HUDEP-2 (cell line): ENCODE data around the gene LRRC73.
"Not testable (repeated sequence)": the region's sequence is repeated elsewhere in the genome, so short reads cannot be mapped to it uniquely, and the experiment has no call there.

Experiments used
- DNase-seq, 76 experiments: peaks; one replicate each; lab custom pipeline; 2025; ENCODE audit not compliant: unreplicated experiment in 76 of 76; lab: John Stamatoyannopoulos, UW

LRRC73 gene, protein sequence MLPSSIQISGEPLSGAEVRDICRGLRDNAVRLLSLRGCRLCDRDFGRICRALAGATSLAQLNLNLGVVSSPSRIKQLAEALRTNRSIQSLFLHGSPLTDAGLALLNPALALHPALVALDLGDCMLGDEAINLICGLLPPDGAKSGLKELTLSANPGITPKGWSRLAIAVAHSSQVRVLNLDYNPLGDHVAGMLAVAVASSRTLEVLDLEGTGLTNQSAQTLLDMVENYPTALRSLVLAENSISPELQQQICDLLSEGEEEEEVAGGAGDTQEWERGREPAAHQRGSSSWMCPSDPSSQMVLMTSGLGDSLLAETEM

GRCh38 chr6:43509984-43510826 lies at the start of gene LRRC73:
Gene LRRC73 (minus strand): TSS chr6:43510346. CDS start chr6:43509785, 561 bp downstream.
- peak in 72 of 76 experiments; percentile 19 to 95 (median 74) for DNase-seq

DNA sequence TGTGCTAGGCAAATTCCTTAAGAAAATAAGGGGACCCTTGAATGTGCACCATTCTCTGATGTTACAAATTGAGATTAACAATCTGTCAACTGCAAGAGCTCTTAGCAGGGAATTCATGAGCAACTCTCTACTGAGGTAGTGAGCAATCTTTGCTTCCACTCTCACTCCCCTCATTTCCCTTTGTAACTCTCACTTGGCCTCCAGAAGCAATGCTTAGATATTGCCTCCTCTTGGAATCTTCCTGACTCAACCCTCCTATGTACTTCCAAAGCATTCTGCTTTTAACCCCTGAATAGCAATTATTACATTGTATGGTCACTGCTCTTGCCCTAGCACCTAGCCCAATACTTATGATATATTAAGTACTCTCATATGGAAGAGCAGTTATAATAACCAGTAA lies 49.2 kb upstream of the LRRC73 start:
- no peak for DNase-seq

- DNase-seq: not testable (repeated sequence)
Measured at GRCh38 chr6:43557620-43558019, 47.5 kb upstream of the LRRC73 start.

DNA sequence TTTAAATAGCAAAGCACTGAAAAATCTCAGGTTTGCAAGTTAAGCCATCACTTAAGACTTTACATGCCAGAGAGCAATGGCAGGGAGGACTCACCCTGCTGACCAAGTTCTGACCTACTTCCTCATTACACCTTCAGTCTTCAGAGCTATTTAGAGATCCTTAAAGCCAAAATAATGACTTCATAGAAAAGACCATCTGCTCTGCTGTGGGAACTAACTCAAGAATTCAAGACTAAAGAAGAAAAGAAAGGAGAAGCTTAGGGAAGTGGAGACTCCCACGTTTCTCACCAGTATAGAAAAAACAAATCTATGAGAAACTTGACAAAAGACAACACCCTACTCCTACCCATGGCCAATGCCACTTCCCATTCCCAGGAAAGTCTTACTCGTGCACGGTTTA lies 37.1 kb upstream of the LRRC73 start:
- DNase-seq: no peak

DNA sequence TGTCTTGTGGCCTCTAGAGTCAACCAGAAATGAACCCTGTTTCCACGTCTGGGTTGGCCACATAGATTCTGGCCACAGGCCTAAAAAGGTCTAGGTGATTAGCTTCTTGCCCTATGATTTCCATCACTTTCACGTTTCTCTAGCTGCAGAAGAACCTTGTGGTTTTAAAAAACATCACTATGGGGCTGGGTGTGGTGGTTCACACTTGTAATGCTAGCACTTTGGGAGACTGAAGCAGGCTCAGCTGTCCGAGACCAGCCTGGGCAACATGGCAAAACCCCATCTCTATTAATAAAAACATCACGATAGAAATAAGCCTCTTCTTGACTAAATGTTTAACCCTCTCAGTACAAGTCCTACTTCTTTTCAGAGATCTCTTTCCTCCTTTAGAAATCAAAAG lies 34.3 kb upstream of the LRRC73 start:
- DNase-seq: no peak

DNA sequence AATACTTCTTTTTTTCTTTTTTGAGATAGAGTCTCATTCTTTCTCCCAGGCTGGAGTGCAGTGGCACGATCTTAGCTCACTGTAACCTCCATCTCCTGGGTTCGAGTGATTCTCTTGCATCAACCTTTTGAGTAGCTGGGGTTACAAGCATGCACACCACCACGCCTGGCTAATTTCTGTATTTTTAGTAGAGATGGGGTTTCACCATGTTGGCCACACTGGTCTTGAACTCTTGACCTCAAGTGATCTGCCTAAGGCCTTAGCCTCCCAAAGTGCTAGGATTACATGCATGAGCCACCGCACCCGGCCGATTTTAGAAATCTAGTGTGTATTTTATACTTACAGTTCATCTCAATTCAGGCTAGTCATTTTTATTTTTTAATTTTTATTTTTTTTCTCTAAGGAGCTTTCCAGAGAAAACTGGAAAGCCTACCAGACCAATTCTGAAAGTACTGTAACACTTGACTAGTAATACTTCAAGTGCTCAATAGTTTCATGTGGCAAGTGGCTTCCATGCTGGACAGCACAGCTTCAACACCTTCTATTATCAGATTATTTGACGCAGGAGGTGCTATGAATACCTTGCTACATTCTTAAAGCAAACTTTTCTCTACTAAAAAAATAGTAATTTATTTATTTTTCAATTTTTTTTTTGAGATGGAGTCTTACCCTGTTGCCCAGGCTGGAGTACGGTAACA lies 31.8 kb upstream of the LRRC73 start:
- no peak for DNase-seq

- no peak for DNase-seq
Measured at GRCh38 chr6:43540507-43540906, 30.4 kb upstream of the LRRC73 start.

DNA sequence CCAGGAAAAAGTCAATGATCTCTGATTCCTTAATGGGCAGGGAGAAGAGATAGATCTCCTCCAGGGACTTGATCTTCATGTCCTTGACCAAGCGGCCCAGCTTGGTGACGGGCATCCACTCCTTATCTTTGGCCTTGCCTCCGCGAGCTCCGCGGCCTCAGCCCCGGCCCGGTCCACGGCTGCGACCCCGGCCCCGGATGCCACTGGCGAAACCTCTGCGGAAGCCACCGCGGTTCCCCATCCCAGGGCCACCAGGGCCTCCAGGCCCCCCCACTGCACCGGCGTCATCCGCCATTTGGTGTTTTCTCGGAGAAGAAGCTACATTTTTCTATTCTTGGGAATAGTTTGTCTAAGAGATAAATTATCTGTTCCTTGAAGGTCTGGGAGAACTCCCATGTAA lies 29.3 kb upstream of the LRRC73 start:
- not testable (repeated sequence) for DNase-seq

DNA sequence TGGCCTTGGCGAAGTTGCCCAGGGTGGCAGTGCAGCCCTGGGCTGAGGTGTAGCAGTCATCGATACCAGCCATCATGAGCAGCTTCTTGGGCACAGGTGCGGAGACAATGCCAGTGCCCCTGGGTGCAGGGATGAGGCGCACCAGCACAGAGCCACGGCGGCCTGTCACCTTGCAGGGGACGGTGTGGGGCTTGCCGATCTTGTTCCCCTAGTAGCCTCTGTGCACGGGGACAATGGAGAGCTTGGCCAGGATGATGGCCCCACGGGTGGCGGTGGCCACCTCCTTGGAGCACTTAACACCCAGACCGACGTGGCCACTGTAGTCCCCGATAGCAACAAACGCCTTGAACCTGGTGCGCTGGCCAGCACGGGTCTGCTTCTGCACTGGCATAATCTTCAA lies 28.8 kb upstream of the LRRC73 start:
- not testable (repeated sequence) for DNase-seq

DNA sequence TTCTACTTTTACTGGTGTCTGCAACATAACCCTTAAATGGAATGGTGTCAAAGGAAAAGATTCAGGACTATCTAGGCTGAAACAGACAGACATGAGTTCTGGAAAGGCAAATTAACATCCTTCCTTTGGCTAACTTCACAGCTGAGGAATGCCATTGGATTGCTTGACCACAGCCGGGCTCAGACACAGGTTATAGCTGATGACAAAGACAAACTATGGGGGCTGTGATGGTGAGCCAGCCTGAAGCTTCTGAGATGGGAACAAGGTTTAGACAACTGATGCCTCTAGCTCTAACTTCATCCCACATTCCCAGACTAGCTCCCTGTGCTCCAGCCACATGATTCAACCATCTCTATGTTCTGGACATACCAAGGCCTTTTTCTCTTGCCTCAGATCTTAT lies 22.1 kb upstream of the LRRC73 start:
- no peak for DNase-seq

GRCh38 chr6:43524483-43524961 lies 14.4 kb upstream of the LRRC73 start:
- peak in 4 of 76 experiments; percentile 13 to 23 (median 21) for DNase-seq

DNA sequence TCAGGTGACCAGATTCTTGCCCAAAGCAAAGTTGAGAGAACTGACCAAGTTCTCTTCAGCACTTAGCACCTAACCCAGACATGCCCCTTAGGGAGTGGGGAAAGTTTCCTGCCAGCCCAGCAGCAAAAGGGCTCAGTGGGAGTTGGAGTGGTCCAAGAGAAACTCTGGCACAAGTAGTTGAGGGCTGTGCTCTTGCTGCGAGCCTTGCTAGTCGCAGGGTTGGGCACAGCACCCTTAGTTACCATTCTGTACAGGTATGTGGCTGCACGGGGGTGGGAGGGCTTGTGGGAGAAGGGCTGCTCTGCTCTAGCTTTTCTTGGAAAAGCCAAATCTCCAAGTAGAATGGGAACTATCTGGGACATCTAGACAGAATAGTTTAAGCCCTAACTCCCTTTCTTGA lies 13.1 kb upstream of the LRRC73 start:
- DNase-seq: no peak

GRCh38 chr6:43522547-43523261 lies 12.6 kb upstream of the LRRC73 start:
- peak in 1 of 76 experiments; percentile 16 for DNase-seq

DNA sequence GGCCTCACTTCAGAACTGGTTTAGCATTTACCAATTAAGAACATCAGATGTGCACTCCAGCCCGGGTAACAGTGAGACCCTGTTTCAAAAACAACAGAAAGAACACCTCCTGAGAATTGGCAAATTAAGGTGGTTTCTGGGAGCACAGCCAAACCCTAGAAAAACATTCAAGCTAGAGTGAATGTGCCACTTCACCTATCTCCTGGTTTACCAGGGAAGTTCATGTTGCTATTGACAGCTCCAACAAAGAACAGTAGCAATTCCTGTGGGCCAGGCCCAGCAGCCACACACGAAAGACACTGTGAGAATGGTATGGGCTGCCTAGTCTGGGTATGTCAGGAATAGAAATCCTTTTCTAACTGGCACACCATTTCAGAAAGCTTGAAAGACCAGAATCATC lies 11.7 kb upstream of the LRRC73 start:
- DNase-seq: no peak

DNA sequence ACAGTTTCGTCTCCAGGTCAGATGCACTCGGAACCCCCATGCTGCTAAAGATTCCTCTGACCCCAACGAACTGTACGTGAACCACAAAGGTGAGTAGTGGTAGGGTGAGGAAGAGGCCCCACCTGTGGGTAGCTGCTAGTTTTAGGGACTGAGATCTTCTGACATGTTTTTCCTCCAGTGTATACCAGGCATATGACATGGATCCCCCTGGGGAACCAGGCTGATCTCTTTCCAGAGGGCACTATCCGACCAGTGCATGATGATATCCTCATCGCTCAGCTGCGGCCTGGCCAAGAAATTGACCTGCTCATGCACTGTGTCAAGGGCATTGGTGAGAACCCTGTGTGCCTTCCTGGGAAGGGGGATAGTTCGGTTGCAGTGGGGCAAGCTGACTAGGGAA lies 10.0 kb upstream of the LRRC73 start:
- DNase-seq: no peak

GRCh38 chr6:43517505-43518357 lies 7.6 kb upstream of the LRRC73 start:
- peak in 4 of 76 experiments; percentile 18 to 58 (median 28) for DNase-seq

GRCh38 chr6:43516697-43517504 lies 6.8 kb upstream of the LRRC73 start, which contains the start of the genes POLR1C and YIPF3:
Gene POLR1C (plus strand): TSS chr6:43517089. CDS start chr6:43517110, 21 bp downstream.
Gene YIPF3 (minus strand): TSS chr6:43516926. CDS start chr6:43516807, 119 bp downstream.
- peak in 75 of 76 experiments; percentile 67 to 99 (median 97) for DNase-seq

DNA sequence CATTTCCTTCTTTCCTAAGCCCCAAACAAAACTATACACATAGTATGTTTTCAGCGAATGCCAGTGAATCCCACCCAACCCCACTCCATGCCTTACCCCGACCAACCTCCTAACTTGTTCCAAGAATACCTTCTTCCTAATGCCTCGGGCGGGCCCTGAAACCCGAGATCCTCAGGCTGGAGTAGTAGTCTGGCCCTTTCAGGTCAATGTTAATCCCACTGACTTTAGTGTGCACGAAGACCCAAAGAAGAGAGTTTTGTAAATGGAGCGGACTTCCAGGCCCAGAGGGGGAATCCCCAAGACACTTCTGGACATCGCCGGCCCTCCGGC lies 6.2 kb upstream of the LRRC73 start:
- no peak for DNase-seq

DNA sequence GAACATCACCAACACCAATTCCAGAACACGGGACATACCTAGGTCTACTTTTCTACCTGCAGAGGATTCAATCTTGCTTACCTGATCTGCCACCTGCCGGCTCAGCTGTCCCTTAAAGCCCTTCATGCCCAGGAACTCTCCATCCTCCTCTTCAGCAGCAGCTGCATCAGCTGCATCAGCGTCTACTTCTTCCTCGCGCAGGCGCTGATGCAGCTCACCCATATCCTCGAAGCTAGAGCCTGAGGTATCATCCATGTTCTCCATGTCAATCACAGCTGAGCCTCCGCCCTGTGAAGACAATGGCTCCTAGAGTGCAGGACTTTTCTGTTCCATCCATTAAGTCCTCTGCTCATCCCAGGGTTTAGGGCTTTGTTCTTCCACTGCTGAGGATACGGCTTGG lies 5.7 kb upstream of the LRRC73 start:
- DNase-seq: no peak
